Urinary bladder (tissue), 4 donors: ENCODE measurements around the gene NOL6. TPM values are rescaled to one million over a fixed set of nuclear protein-coding genes. Genes with fewer than 3 reads are reported as not detected.

ENCODE experiments used
- DNase-seq: peaks from one replicate; pipeline ENCODE4 v3.0.0-alpha.2; 2015; ENCODE audit errors: extremely low spot score
- H3K27ac ChIP-seq: one replicate; pipeline ENCODE4 v1.5.1; 2013; ENCODE audit warnings: low read depth, mild to moderate bottlenecking, moderate library complexity
- H3K36me3 ChIP-seq: one replicate; pipeline ENCODE4 v1.6.1; 2013; ENCODE audit warnings: mild to moderate bottlenecking, moderate library complexity; ENCODE audit not compliant: insufficient read depth
- H3K4me1 ChIP-seq: one replicate; pipeline ENCODE4 v1.6.1; 2013; ENCODE audit warnings: mild to moderate bottlenecking, moderate library complexity; ENCODE audit not compliant: insufficient read depth
- H3K4me3 ChIP-seq: one replicate; pipeline ENCODE4 v1.5.1; 2013; ENCODE audit warnings: low read depth, low read length
- WGBS: extraction: QIAGEN DNeasy Blood & Tissue Kit; methylation state at CpG from one replicate; pipeline ENCODE4 v1.1.7; 2013; 5-methylcytosine and 5-hydroxymethylcytosine counted together
- polyA plus RNA-seq: library from polyadenylated mRNA; stranded (reverse); fragments of 200-250 nt; gene quantifications from one replicate; pipeline ENCODE4 v1.2.3, GENCODE V29; 2013
- total RNA-seq: library from RNA; depleted of rRNA; stranded (reverse); fragments of >200 nt; gene quantifications from one replicate; pipeline ENCODE4 v1.2.3, GENCODE V29; 2014
- donor health status: healthy with polysubstance abuse.
- donor health status: healthy.

The NOL6 gene
- total and polyA plus RNA-seq, 2 donors, result 17.3 to 23.1 TPM

GRCh38 chr9:33440204-33440603 lies 33.5 kb downstream of the NOL6 start:
- H3K4me3 ChIP-seq, result no peak overlapping the region
- no peaks in the 10 kb centered on the region for H3K36me3 ChIP-seq
- no peak overlapping the region for H3K27ac ChIP-seq
- DNase-seq, result no peak
- no peaks in the 10 kb centered on the region for H3K4me1 ChIP-seq
- 88% methylated on average over 7 of the region's 7 CpGs for WGBS

GRCh38 chr9:33439731-33440130 lies 34.0 kb downstream of the NOL6 start:
- no peaks in the 10 kb centered on the region for H3K36me3 ChIP-seq
- 62% methylated on average over 6 of the region's 6 CpGs for WGBS
- no peak overlapping the region for H3K27ac ChIP-seq
- DNase-seq, result no peak
- no peaks in the 10 kb centered on the region for H3K4me1 ChIP-seq
- no peak overlapping the region for H3K4me3 ChIP-seq

- H3K4me1 ChIP-seq, result no peaks in the 10 kb centered on the region
- no peaks in the 10 kb centered on the region for H3K36me3 ChIP-seq
- H3K4me3 ChIP-seq, result no peak overlapping the region
- 49% methylated on average over 7 of the region's 7 CpGs for WGBS
- H3K27ac ChIP-seq, result no peak overlapping the region
- DNase-seq, result no peak
Observed at GRCh38 chr9:33438926-33439680, 34.6 kb downstream of the NOL6 start.

GRCh38 chr9:33437898-33438297 lies 35.8 kb downstream of the NOL6 start:
- H3K4me3 ChIP-seq, result no peak overlapping the region
- no peaks in the 10 kb centered on the region for H3K4me1 ChIP-seq
- 87% methylated on average over 1 of the region's 1 CpG for WGBS
- no peak for DNase-seq
- no peak overlapping the region for H3K27ac ChIP-seq
- H3K36me3 ChIP-seq, result no peaks in the 10 kb centered on the region

GRCh38 chr9:33437205-33437604 lies 36.5 kb downstream of the NOL6 start:
- Histone ChIP-seq H3K4me3 (no peak overlapping the region), H3K27ac (no peak overlapping the region), H3K36me3 (no peaks in the 10 kb centered on the region), H3K4me1 (no peaks in the 10 kb centered on the region)
- no peak for DNase-seq
- WGBS, result 41% methylated on average over 2 of the region's 2 CpGs

- no peak overlapping the region for H3K27ac ChIP-seq
- H3K4me1 ChIP-seq, result no peaks in the 10 kb centered on the region
- 52% methylated on average over 8 of the region's 8 CpGs for WGBS
- no peaks in the 10 kb centered on the region for H3K36me3 ChIP-seq
- H3K4me3 ChIP-seq, result no peak overlapping the region
- no peak for DNase-seq
Observed at GRCh38 chr9:33436445-33436844, 37.3 kb downstream of the NOL6 start.

- no peak overlapping the region for H3K27ac ChIP-seq
- WGBS, result 68% methylated on average over 8 of the region's 8 CpGs
- no peak for DNase-seq
Observed at GRCh38 chr9:33435821-33436277, 37.9 kb downstream of the NOL6 start.

GRCh38 chr9:33434317-33435105 lies 39.2 kb downstream of the NOL6 start:
- H3K4me3 ChIP-seq, result no peak overlapping the region
- DNase-seq, result no peak
- no peaks in the 10 kb centered on the region for H3K4me1 ChIP-seq
- 66% methylated on average over 16 of the region's 16 CpGs for WGBS
- H3K36me3 ChIP-seq, result no peaks in the 10 kb centered on the region
- no peak overlapping the region for H3K27ac ChIP-seq

More at GRCh38 chr9:33435821-33436277, 37.9 kb downstream of the NOL6 start:
- Histone ChIP-seq H3K4me3 (no peak overlapping the region), H3K4me1 (no peaks in the 10 kb centered on the region), H3K36me3 (no peaks in the 10 kb centered on the region)

GRCh38 chr9:33433871-33434270 lies 39.9 kb downstream of the NOL6 start:
- H3K4me3 ChIP-seq, result no peak overlapping the region
- H3K27ac ChIP-seq, result no peak overlapping the region
- WGBS, result 89% methylated on average over 8 of the region's 8 CpGs
- no peaks in the 10 kb centered on the region for H3K36me3 ChIP-seq
- no peaks in the 10 kb centered on the region for H3K4me1 ChIP-seq
- no peak for DNase-seq

- DNase-seq, result no peak
- Histone ChIP-seq H3K27ac (no peak overlapping the region), H3K36me3 (no peaks in the 10 kb centered on the region), H3K4me1 (no peaks in the 10 kb centered on the region), H3K4me3 (no peak overlapping the region)
- WGBS, result 87% methylated on average over 2 of the region's 2 CpGs
Observed at GRCh38 chr9:33431420-33431819, 42.3 kb downstream of the NOL6 start.

GRCh38 chr9:33430942-33431341 lies 42.8 kb downstream of the NOL6 start:
- H3K36me3 ChIP-seq, result no peaks in the 10 kb centered on the region
- no peaks in the 10 kb centered on the region for H3K4me1 ChIP-seq
- WGBS, result 19% methylated on average over 1 of the region's 1 CpG
- no peak overlapping the region for H3K27ac ChIP-seq
- no peak overlapping the region for H3K4me3 ChIP-seq
- no peak for DNase-seq

GRCh38 chr9:33429256-33429985 lies 44.3 kb downstream of the NOL6 start:
- DNase-seq, result no peak
- 78% methylated on average over 3 of the region's 3 CpGs for WGBS
- H3K36me3 ChIP-seq, result no peaks in the 10 kb centered on the region

GRCh38 chr9:33426843-33427293 lies 46.9 kb downstream of the NOL6 start:
- H3K27ac ChIP-seq, result peak overlapping the region; percentile 23
- no peaks in the 10 kb centered on the region for H3K36me3 ChIP-seq
- no peak overlapping the region for H3K4me3 ChIP-seq
- no peaks in the 10 kb centered on the region for H3K4me1 ChIP-seq
- DNase-seq, result no peak
- WGBS, result 77% methylated on average over 7 of the region's 7 CpGs

More at GRCh38 chr9:33429256-33429985, 44.3 kb downstream of the NOL6 start:
- Histone ChIP-seq H3K4me3 (no peak overlapping the region), H3K4me1 (no peaks in the 10 kb centered on the region), H3K27ac (no peak overlapping the region)
